Endodermal cell (in vitro differentiated cells): ENCODE data around the gene COQ5. TPM values are rescaled to one million over a fixed set of nuclear protein-coding genes. Genes with fewer than 3 reads are reported as not detected.

ENCODE experiments used
- DNase-seq: peaks from one replicate; pipeline ENCODE4 v3.0.0-alpha.2; 2017
- H3K27ac ChIP-seq: 2 replicates; pipeline ENCODE4 v1.5.1; 2013; ENCODE audit warnings: mild to moderate bottlenecking, low read depth, low read length, moderate library complexity
- H3K27me3 ChIP-seq: 2 replicates; pipeline ENCODE4 v1.6.1; 2013; ENCODE audit warnings: mild to moderate bottlenecking, low read length, moderate library complexity; ENCODE audit not compliant: insufficient read depth, control insufficient read depth, poor library complexity, severe bottlenecking
- H3K36me3 ChIP-seq: 2 replicates; pipeline ENCODE4 v1.7.0; 2013; ENCODE audit warnings: mild to moderate bottlenecking, low read length, moderate library complexity; ENCODE audit not compliant: control insufficient read depth, insufficient read depth
- H3K4me1 ChIP-seq: one replicate; pipeline ENCODE4 v1.7.0; 2013; ENCODE audit warnings: low read length; ENCODE audit not compliant: control insufficient read depth, insufficient read depth
- H3K4me3 ChIP-seq: 2 replicates; pipeline ENCODE4 v1.5.1; 2013; ENCODE audit warnings: mild to moderate bottlenecking, low read length, moderate library complexity
- H3K9ac ChIP-seq: 2 replicates; pipeline ENCODE4 v1.6.1; 2013; ENCODE audit warnings: mild to moderate bottlenecking, low read length, moderate library complexity; ENCODE audit not compliant: poor library complexity, severe bottlenecking; ENCODE audit errors: extremely low read depth
- H3K9me3 ChIP-seq: 2 replicates; pipeline ENCODE4 v1.6.1; 2013; ENCODE audit warnings: mild to moderate bottlenecking, low read length, moderate library complexity; ENCODE audit not compliant: control insufficient read depth
- H3K27ac Mint-ChIP-seq: 2 replicates; pipeline ENCODE4 v1.8.0; 2020; ENCODE audit warnings: mixed read lengths
- H3K27me3 Mint-ChIP-seq: 2 replicates; pipeline ENCODE4 v1.8.0; 2021; ENCODE audit warnings: mild to moderate bottlenecking, mixed read lengths; ENCODE audit not compliant: insufficient read depth
- H3K36me3 Mint-ChIP-seq: 2 replicates; pipeline ENCODE4 v1.8.0; 2020; ENCODE audit warnings: low read depth, mixed read lengths
- H3K4me1 Mint-ChIP-seq: 2 replicates; pipeline ENCODE4 v1.8.0; 2020; ENCODE audit warnings: mixed read lengths
- H3K4me3 Mint-ChIP-seq: 2 replicates; pipeline ENCODE4 v1.8.0; 2020; ENCODE audit warnings: mild to moderate bottlenecking, moderate library complexity, mixed read lengths
- H3K9me3 Mint-ChIP-seq: 2 replicates; pipeline ENCODE4 v1.8.0; 2020; ENCODE audit warnings: mild to moderate bottlenecking, mixed read lengths
- CTCF ChIP-seq: fragments of 200-600 bp; sonication (generic); conservative IDR thresholded peaks from 2 replicates; pipeline ENCODE4 v1.5.0; 2021; ENCODE audit warnings: antibody characterized with exemption, mild to moderate bottlenecking
- WGBS, 2 experiments: methylation state at CpG; one replicate each; pipeline versions ENCODE4 v1.1.5 to v1.1.7; 2013; ENCODE audit warnings: missing lambda C conversion rate in 2 of 2, mixed read lengths in 1 of 2; ENCODE audit not compliant: insufficient coverage in 1 of 2, insufficient read length in 1 of 2; 5-methylcytosine and 5-hydroxymethylcytosine counted together
- total RNA-seq, 2 donors: library from RNA; stranded (reverse); fragmentation: NEBNext Ultra II Directional in 1 of 2; extraction: Animal tissue kit (Norgen Biotek cat#: 25700) in 1 of 2; gene quantifications; 2 replicates in 1 of 2; 3 replicates in 1 of 2; pipeline ENCODE4 v1.2.1, GENCODE V29; 2021

COQ5 gene
- total RNA-seq, 2 donors from 2014 or later, result 35.5 to 55.1 TPM

- H3K27ac Mint-ChIP-seq, result no peak overlapping the region
- H3K4me3 Mint-ChIP-seq, result no peak overlapping the region
- no peak for DNase-seq
Measured at GRCh38 chr12:120508537-120508936, 20.4 kb downstream of the COQ5 start.

GRCh38 chr12:120504587-120504986, 24.4 kb downstream of the COQ5 start:
- WGBS, 2 experiments, result 72 to 89% methylated on average over 3 to 4 of the region's 4 CpGs
- no peaks in the 10 kb centered on the region for H3K27me3 Mint-ChIP-seq
- H3K4me3 Mint-ChIP-seq, result no peak overlapping the region

More at GRCh38 chr12:120508537-120508936, 20.4 kb downstream of the COQ5 start:
- H3K36me3 Mint-ChIP-seq, result peaks cover 43% of the 10 kb centered on the region
- no peaks in the 10 kb centered on the region for H3K9me3 Mint-ChIP-seq
- no peak overlapping the region for H3K9ac ChIP-seq
- peaks cover 41% of the 10 kb centered on the region for H3K36me3 ChIP-seq
- H3K4me1 Mint-ChIP-seq, result no peaks in the 10 kb centered on the region
- no peaks in the 10 kb centered on the region for H3K27me3 Mint-ChIP-seq
- H3K9me3 ChIP-seq, result no peaks in the 10 kb centered on the region
- no peaks in the 10 kb centered on the region for H3K4me1 ChIP-seq
- H3K27ac ChIP-seq, result no peak overlapping the region
- H3K27me3 ChIP-seq, result no peaks in the 10 kb centered on the region
- no peak for TF ChIP-seq CTCF
- no peak overlapping the region for H3K4me3 ChIP-seq
- 94 to 97% methylated on average over 8 of the region's 8 CpGs for WGBS, 2 experiments

GRCh38 chr12:120500581-120500980, 28.4 kb downstream of the COQ5 start:
- H3K9me3 Mint-ChIP-seq, result no peaks in the 10 kb centered on the region
- no peaks in the 10 kb centered on the region for H3K27me3 Mint-ChIP-seq
- TF ChIP-seq CTCF, result no peak
- no peak overlapping the region for H3K9ac ChIP-seq
- H3K27ac Mint-ChIP-seq, result no peak overlapping the region
- peaks cover 52% of the 10 kb centered on the region for H3K36me3 Mint-ChIP-seq
- H3K4me1 ChIP-seq, result peaks cover 3% of the 10 kb centered on the region
- no peaks in the 10 kb centered on the region for H3K27me3 ChIP-seq
- H3K4me1 Mint-ChIP-seq, result peaks cover 22% of the 10 kb centered on the region
- 100% methylated on average over 1 of the region's 1 CpG for WGBS, 2 experiments
- H3K4me3 Mint-ChIP-seq, result no peak overlapping the region
- peaks cover 49% of the 10 kb centered on the region for H3K36me3 ChIP-seq
- DNase-seq, result no peak
- H3K27ac ChIP-seq, result no peak overlapping the region
- H3K9me3 ChIP-seq, result no peaks in the 10 kb centered on the region
- no peak overlapping the region for H3K4me3 ChIP-seq

More at GRCh38 chr12:120504587-120504986, 24.4 kb downstream of the COQ5 start:
- Mint-ChIP-seq H3K36me3 (peaks cover 53% of the 10 kb centered on the region), H3K27ac (no peak overlapping the region), H3K4me1 (no peaks in the 10 kb centered on the region), H3K9me3 (no peaks in the 10 kb centered on the region)
- H3K27me3 ChIP-seq, result no peaks in the 10 kb centered on the region
- H3K27ac ChIP-seq, result no peak overlapping the region
- DNase-seq, result no peak
- no peaks in the 10 kb centered on the region for H3K4me1 ChIP-seq
- peaks cover 51% of the 10 kb centered on the region for H3K36me3 ChIP-seq
- H3K9ac ChIP-seq, result no peak overlapping the region
- H3K9me3 ChIP-seq, result no peaks in the 10 kb centered on the region
- H3K4me3 ChIP-seq, result no peak overlapping the region
- TF ChIP-seq CTCF, result no peak
